ENCODE results near the gene GEMIN7. TPM values are rescaled to one million over a fixed set of nuclear protein-coding genes. Genes with fewer than 3 reads are reported as not detected.

GEMIN7 gene
- total and polyA plus RNA-seq, 2 of the 13 experiments (the other 11 are each of a cell fraction or from before 2014, with no cell fraction given), result 24.1 to 30.6 TPM

GRCh38 chr19:45079063-45079910, at the start of gene GEMIN7 (continued):
- no peak for TF ChIP-seq NONO (IDR thresholded peaks at IDR 0.05)
- peak; percentile 93 for TF ChIP-seq NONO (CRISPR knock-in tag; conservative IDR thresholded peaks at IDR 0.05)
- TF ChIP-seq CSRNP1 (CRISPR knock-in tag; IDR thresholded peaks at IDR 0.05), result peak; percentile 83
- TF ChIP-seq NBN (conservative IDR thresholded peaks at IDR 0.05), result no peak
- no peak for TF ChIP-seq MBNL3 (CRISPR knock-in tag; conservative IDR thresholded peaks at IDR 0.05)
- TF ChIP-seq ONECUT2 (CRISPR knock-in tag; IDR thresholded peaks at IDR 0.05), result no peak
- peak; percentile 95; the same call in 1 of the 2 replicates for TF ChIP-seq ZNF563 (CRISPR knock-in tag; IDR thresholded peaks at IDR 0.05)
- TF ChIP-seq ZNF713 (CRISPR knock-in tag; IDR thresholded peaks at IDR 0.05), result no peak
- TF ChIP-seq ATF1 (CRISPR knock-in tag; IDR thresholded peaks at IDR 0.05), result no peak
- TF ChIP-seq ZGPAT (CRISPR knock-in tag; IDR thresholded peaks at IDR 0.05), result peak; percentile 89
- TF ChIP-seq ISX (CRISPR knock-in tag; conservative IDR thresholded peaks at IDR 0.05), result 0 out of 2 replicates have a peak, but pooled peaks have one; percentile 73
- peak; percentile 94 for TF ChIP-seq THAP11 (CRISPR knock-in tag; IDR thresholded peaks at IDR 0.05)
- TF ChIP-seq NCOR1 (IDR thresholded peaks at IDR 0.05; ENCODE audit: borderline replicate concordance, low read length), result no peak
- no peak for TF ChIP-seq MZF1 (CRISPR knock-in tag; IDR thresholded peaks at IDR 0.05; ENCODE audit: borderline replicate concordance)
- peak; percentile 73; the same call in 1 of the 2 replicates for TF ChIP-seq SMAD1 (CRISPR knock-in tag; IDR thresholded peaks at IDR 0.05; ENCODE audit: borderline replicate concordance, low read depth)
- no peak for TF ChIP-seq PITX1 (CRISPR knock-in tag; IDR thresholded peaks at IDR 0.05)
- TF ChIP-seq SP1 (IDR thresholded peaks at IDR 0.05), result no peak
- TF ChIP-seq SP1 (CRISPR knock-in tag; IDR thresholded peaks at IDR 0.05), result peak; percentile 69
- peak; percentile 58; the same call in 1 of the 2 replicates for TF ChIP-seq E2F2 (CRISPR knock-in tag; IDR thresholded peaks at IDR 0.05; ENCODE audit: borderline replicate concordance)
- TF ChIP-seq ZSCAN22 (CRISPR knock-in tag; IDR thresholded peaks at IDR 0.05), result no peak; the same call in 1 of the 2 replicates
- peak; percentile 91; the same call in 1 of the 2 replicates for TF ChIP-seq ZNF451 (CRISPR knock-in tag; IDR thresholded peaks at IDR 0.05)
- 0 out of 2 replicates have a peak, but pooled peaks have one; percentile 31 for TF ChIP-seq HIVEP1 (CRISPR knock-in tag; IDR thresholded peaks at IDR 0.05)
- TF ChIP-seq ZNF263 (CRISPR knock-in tag; IDR thresholded peaks at IDR 0.05), result peak; percentile 73
- TF ChIP-seq ZNF572 (CRISPR knock-in tag; IDR thresholded peaks at IDR 0.05), result no peak
- peak; percentile 84 for TF ChIP-seq TFDP2 (CRISPR knock-in tag; IDR thresholded peaks at IDR 0.05)
- peak; percentile 81 for TF ChIP-seq E2F5 (CRISPR knock-in tag; conservative IDR thresholded peaks at IDR 0.05)
